Activated CD4-positive, alpha-beta T cell treated with anti-CD3 and anti-CD28 coated beads for 48 hours (primary cell): ENCODE measurements around the gene YIF1B.

Experiments used
- DNase-seq: peaks from one replicate; pipeline ENCODE4 v3.0.0-alpha.2; 2020

The YIF1B gene

GRCh38 chr19:38303517-38304351, 12.0 kb downstream of the YIF1B start, which contains the start of gene C19orf33:
Gene C19orf33, plus strand, starts transcription at chr19:38304251. Its CDS starts 11 bp downstream, at chr19:38304262.
- no peak for DNase-seq

- DNase-seq = no peak
Observed at GRCh38 chr19:38298821-38299680, 16.7 kb downstream of the YIF1B start.

- no peak for DNase-seq
Observed at GRCh38 chr19:38294090-38294489, 21.7 kb downstream of the YIF1B start.

- DNase-seq = no peak
Observed at GRCh38 chr19:38293281-38293680, 22.5 kb downstream of the YIF1B start.

- DNase-seq = no peak
Observed at GRCh38 chr19:38291855-38292254, 23.9 kb downstream of the YIF1B start.

- DNase-seq = no peak
Observed at GRCh38 chr19:38290631-38291147, 25.1 kb downstream of the YIF1B start.

- no peak for DNase-seq
Observed at GRCh38 chr19:38289955-38290354, 25.8 kb downstream of the YIF1B start.

- DNase-seq = no peak
Observed at GRCh38 chr19:38288123-38288855, 27.5 kb downstream of the YIF1B start.

- DNase-seq = no peak
Observed at GRCh38 chr19:38287604-38288003, 28.1 kb downstream of the YIF1B start.

GRCh38 chr19:38285567-38285966, 30.2 kb downstream of the YIF1B start:
- no peak for DNase-seq

- DNase-seq = no peak
Observed at GRCh38 chr19:38284422-38284821, 31.3 kb downstream of the YIF1B start.

- DNase-seq = no peak
Observed at GRCh38 chr19:38283271-38283670, 32.5 kb downstream of the YIF1B start.

- DNase-seq = no peak
Observed at GRCh38 chr19:38281811-38282566, 33.8 kb downstream of the YIF1B start.

- no peak for DNase-seq
Observed at GRCh38 chr19:38280030-38280921, 35.5 kb downstream of the YIF1B start.

GRCh38 chr19:38278751-38279150, 37.0 kb downstream of the YIF1B start:
- DNase-seq = no peak

GRCh38 chr19:38277969-38278680, 37.6 kb downstream of the YIF1B start:
- DNase-seq = no peak

- no peak for DNase-seq
Observed at GRCh38 chr19:38277549-38277948, 38.2 kb downstream of the YIF1B start.

GRCh38 chr19:38276942-38277517, 38.7 kb downstream of the YIF1B start:
- no peak for DNase-seq

GRCh38 chr19:38274739-38275138, 41.0 kb downstream of the YIF1B start:
- DNase-seq = no peak

- DNase-seq = no peak
Observed at GRCh38 chr19:38273499-38273898, 42.2 kb downstream of the YIF1B start.
